CD4-positive, alpha-beta T cell treated with Interleukin-10 for 1 hour (primary cell): ENCODE data around the gene LAMTOR2.
"Not testable (repeated sequence)": the region's sequence is repeated elsewhere in the genome, so short reads cannot be mapped to it uniquely, and the experiment has no call there.

ENCODE experiments used
- DNase-seq: peaks from one replicate; pipeline ENCODE4 v3.0.0-alpha.2; 2020

Gene LAMTOR2

DNA sequence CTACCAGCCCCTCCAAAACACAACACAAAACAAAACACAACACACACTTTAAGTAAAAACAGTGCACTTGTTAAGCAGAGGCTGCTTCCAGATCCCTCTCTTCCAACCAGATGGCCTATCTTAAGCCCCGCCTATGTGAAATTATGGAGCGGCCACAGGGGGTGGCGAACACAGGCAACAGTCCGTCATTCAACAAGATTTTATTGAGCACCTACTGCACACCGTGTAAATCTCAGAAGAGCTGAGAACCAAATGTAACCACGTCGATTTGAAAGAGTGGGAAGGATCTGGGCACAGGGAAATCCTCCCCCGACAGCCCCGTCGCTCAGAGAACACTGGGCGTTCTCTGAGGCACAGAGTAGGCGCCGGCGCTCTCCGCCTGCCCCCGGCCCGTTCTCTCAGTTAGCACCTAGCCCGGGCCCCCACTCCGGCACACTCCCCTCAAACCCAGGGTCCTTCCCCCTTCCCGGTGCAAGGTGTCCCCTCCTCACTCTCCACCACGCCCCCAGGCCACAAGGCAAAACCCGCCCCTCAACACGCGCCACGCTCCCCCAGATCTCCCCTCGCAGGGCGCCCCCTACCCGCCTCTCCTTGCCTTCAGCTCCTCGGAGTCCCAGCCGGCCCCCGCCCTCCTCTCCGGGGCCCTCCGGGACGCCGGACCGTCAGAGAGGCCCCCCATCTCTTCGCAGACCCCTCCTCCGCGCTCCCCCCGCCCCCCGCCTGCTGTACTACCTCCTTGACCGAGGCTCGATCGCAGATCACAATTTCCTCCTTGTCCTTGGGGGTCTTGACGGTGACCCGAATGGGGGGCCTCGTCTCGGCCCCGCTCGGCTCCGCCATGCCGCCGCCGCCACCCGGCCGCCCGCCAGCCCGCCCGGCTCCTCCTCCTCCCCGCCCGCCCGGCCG lies 1.5 kb upstream of the LAMTOR2 start:
- peak; percentile 71 for DNase-seq

DNA sequence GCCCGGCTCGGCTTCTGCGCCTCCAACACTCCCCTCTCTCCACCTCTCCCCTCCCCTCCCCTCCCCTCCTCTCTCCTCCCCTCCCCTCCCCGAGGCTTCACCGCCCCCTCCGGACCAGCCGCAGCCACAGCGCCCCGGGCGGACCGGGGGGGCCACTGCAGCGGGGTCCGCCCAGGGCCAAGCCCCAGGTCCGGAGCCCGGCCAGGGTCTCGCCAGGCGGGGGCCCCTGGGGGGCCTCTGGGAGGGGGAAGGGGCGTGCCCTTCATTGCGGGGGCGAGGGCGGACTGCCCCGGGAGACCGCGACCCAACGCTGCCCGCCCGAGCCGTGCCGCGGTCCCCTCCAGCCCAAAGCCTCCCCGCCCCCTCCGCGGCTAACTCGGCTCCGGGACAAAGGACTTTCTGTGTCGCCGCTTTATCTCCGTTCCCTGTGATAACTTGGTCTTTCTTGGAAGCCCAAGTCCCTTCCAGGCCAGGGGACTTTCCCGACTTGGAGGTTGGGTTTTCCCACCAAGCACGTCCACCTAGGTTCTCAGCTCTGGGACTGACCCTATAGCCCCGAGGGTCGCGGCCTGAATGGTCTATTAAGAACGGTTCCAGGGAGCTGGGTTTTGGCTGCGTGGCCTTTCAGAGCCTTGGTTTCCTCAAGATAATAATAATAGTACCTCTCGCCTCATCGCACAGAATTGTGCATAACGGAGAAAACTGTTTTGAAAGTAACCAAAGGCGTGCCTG lies 648 bp upstream of the LAMTOR2 start, which contains the start of gene UBQLN4:
Gene UBQLN4 (minus strand): TSS at position 31 of the 732 bp plus-strand sequence. CDS start 97 bp downstream, outside the sequence.
- peak; percentile 89 for DNase-seq

DNA sequence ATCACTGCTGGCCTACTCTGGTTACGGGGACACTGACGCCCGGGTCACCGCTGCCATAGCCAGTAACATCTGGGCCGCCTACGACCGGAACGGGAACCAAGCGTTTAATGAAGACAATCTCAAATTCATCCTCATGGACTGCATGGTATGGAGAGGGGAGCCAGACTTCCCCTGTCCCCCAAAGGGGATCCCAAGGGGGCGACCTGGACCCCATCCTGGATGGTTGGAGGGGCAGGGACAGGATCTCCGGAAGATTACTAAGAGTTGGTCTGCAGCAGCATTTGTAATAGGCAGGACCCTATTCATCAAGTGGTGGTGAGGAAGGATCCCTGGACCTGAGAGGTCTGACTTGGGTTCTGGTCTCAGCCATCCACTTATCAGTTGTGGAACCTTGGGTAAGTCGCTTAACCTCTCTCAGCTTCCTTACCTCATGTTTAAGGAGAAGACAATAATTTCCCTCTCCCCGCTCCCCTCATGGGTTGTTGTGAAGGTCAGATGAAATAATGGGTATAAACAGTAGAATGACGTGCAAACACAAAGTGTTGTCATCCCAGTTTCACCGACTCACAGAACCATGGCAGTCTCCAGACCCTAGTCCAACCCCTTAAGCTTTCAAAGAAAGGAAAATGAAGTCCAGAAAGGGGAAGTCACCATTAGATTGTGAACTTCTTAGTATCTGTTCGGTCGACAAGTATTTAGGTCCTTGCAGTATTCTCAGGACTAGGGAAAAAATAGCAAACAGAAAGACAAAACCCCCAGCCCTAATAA lies 883 bp downstream of the LAMTOR2 start:
- DNase-seq: no peak

DNA sequence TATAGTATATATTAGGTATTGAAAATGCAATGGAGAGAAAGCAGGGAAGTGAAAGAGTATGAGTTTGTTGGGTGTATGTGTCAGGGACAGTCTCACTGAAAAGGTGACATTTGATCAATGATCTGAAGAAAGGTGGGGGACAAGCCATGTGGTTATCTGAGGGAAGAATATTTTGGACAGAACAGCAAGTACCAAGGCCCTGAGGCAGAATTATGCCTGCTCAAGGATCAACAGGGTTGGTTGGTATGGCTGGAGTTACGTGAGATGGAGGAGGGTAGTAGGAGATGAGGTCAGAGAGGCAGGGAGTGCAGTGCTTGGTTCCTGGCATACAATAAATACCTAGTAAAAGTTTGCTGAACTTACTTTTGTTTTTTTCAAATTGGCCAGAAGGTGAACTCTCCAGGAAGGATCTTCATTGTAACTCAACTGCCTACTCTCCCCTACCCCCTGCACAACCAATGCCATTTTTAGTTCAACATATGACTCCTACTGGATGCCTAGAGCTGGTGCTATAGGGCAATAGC lies 1.8 kb downstream of the LAMTOR2 start:
- DNase-seq: no peak

DNA sequence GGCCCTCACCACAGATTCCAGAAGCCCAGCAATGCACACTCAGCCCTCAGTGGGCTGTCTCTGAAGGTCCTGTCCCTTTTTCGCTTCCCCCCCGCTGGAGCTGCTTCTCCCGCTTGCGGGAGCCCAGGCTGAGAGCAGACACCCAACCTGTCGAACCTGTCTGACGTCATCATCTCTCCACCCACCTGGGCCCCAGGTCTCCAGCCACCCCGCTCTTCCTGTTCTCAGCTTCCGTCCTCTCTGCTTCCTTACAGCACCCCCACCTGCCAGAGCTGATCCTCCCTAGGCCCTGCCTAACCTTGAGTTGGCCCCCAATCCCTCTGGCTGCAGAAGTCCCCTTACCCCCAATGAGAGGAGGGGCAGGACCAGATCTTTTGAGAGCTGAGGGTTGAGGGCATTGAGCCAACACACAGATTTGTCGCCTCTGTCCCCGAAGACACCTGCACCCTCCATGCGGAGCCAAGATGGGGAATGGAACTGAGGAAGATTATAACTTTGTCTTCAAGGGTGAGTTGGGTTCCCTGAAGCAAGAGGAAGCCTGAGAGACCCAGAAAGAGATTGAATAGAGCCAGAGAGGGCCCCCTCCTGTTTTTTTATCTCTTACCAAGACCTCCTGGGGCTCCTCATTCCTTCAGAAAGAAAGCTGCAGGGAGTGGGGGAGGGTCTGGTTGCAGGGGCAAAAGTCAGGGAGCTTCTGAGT lies 6.5 kb downstream of the LAMTOR2 start, which contains the start of gene RAB25:
Gene RAB25 (plus strand): TSS at position 224 of the 700 bp plus-strand sequence. CDS start 241 bp downstream, at position 465.
- DNase-seq: no peak

DNA sequence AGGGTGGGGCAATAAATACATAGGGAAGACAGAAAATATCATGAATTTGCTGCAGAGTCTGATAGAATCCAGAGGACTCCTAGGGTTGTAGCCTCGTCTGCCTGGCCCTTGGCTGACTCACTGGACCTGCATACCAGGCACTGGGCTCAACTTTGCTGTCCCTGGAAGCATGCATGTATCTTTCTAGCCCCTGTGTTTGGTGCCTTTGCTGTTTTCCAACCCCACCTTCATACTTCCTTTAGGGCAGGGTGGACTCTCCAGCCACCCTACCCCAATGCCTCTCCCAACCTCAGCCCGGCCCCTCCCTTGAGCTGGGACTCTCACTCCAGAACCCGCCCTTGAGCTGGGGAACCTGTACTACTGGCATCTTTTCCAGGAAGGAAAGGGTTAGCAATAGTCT lies 7.6 kb downstream of the LAMTOR2 start:
- no peak for DNase-seq

DNA sequence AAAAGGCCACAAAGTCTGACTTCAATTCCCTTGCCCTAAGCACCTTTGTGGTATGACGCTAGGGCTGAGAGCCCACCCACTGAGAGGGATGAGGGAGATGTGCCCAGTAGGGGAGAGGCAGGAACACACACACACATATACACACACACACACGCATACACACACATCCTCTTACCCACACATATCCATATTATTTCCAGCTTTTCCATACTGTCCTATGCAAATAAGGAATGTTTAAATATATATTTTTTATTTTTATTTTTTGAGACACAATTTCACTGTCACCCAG lies 9.4 kb downstream of the LAMTOR2 start:
- DNase-seq: no peak

DNA sequence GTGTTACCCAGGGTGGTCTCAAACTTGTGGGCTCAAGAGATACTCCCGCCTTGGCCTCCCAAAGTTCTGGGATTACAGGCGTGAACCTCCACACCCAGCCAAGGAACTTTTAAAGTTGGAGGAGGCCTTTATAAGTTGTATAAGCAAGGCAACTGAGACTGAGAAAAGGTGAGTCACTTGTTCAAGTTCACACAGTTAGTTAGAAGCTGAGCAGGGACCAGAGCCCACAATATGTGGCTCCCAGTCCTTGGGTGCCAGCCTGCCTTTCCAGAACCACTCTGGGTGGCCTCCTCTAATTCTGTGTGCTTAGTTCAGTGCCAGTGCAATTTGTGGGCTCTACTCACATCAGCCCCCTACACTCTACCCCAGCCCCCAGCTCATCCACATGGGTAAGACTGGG lies 10.0 kb downstream of the LAMTOR2 start:
- DNase-seq: no peak

DNA sequence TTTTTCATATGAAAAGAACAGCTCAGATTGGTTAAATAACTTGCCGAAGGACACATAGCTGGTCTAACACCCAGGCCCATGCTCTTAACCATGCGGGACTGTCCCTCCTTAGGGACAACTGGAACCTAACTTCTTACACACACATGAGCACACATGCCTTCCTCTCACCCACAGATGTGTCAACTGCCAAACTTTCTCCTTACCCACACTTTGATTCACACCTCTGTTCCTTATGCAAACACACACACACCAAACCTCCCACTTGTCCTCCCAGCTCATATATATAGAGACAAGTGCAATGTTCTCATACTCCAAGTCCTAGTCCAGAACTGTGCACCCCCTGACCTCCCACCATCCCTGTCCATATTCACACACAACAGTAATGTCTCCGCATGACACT lies 10.6 kb downstream of the LAMTOR2 start:
- DNase-seq: no peak

DNA sequence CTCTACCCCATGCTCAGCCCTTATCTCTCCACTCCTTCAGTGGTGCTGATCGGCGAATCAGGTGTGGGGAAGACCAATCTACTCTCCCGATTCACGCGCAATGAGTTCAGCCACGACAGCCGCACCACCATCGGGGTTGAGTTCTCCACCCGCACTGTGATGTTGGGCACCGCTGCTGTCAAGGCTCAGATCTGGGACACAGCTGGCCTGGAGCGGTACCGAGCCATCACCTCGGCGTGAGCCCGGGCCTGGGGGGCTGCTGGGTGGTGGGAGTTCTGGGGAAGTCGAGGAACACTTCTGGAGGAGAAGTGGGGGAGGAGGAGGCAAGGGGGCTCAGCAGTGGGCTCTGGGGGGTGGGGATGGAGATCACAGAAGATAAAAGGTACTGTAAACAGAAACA lies 11.3 kb downstream of the LAMTOR2 start:
- no peak for DNase-seq

DNA sequence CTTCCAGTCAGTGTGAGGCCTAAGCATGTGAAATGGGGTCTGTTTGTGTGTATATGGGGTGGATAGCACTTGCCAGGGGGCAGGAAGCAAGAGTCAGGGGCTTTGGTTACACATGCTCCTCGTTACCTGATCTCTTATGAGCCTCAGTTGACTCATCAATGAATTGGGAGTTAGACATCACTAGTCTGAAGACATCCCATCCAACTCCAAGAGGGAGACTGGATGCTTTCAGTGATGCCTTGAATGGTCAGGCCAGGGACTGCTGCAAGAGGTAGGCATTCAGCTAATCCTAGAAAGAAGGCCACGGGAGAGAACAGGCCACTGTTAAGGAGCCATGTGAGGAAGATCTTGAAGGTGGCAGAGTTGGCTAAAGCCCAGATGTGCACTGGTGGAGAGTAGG lies 12.7 kb downstream of the LAMTOR2 start:
- no peak for DNase-seq

DNA sequence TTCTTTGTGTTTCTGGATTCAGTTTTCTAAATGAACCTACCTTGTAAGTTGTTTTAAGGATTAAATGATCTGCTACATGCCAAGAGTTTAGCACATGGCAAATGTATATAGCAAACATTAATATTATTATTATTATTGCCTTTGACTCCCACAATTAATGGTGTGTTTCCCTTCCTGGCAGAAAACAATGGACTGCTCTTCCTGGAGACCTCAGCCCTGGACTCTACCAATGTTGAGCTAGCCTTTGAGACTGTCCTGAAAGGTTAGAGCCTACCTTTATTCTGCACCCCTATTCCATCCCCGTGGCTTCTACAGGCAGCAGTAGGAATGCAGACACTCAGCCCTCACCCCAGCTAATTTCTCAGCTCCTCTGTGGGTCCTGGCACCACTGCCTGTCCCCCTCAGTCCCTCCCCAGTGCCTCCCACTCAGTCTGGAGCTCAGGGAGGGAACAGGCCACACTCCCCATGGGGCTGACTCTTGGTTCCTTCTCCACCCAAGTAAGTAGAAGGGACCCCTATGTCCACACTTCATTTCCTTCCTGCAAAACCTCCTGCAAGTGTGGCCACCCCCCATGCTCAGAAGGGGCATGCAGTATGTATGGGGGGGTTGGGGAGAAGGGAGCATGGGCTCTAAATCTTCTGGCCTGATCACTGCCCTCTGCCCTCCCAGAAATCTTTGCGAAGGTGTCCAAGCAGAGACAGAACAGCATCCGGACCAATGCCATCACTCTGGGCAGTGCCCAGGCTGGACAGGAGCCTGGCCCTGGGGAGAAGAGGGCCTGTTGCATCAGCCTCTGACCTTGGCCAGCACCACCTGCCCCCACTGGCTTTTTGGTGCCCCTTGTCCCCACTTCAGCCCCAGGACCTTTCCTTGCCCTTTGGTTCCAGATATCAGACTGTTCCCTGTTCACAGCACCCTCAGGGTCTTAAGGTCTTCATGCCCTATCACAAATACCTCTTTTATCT lies 15.2 kb downstream of the LAMTOR2 start:
- no peak for DNase-seq

DNA sequence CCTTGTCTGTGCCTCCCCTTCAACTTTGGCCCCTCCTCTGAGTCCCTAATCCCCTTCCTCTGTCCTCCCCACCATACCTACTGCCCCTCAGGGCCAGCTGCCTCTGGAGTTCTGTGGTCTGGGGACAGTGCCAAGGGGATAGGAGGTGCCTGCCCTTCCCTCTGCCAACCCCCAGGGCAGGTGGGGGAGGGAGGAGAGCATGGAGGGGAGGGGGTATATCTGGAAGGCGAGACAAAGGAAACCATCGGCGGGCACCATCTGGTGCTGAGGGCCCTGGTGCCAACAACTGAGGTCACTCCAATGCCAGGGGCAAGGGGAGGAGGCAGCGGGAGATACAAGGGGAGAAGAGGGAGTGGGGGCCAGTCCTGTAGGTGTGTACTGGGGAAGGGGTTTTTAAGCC lies 16.0 kb downstream of the LAMTOR2 start:
- no peak for DNase-seq

DNA sequence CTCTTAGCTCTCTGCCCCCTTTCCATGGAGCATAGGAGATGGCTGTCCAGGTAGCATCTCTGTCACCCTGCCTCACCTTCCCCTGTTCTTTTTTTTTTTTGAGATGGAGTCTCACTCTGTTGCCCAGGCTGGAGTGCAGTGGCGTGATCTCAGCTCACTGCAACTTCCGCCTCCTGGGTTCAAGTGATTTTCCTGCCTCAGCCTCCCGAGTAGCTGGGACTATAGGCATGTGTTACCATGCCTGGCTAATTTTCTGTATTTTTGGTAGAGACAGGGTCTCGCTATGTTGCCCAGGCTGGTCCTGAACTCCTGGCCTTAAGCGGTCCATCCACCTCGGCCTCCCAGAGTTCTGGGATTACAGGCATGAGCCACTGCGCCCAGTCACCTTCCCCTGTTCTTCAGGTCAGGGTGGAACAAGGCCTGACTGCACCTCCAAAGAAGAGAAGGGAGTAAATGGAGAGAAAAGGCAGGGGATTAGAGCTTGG lies 16.8 kb downstream of the LAMTOR2 start:
- DNase-seq: not testable (repeated sequence)

DNA sequence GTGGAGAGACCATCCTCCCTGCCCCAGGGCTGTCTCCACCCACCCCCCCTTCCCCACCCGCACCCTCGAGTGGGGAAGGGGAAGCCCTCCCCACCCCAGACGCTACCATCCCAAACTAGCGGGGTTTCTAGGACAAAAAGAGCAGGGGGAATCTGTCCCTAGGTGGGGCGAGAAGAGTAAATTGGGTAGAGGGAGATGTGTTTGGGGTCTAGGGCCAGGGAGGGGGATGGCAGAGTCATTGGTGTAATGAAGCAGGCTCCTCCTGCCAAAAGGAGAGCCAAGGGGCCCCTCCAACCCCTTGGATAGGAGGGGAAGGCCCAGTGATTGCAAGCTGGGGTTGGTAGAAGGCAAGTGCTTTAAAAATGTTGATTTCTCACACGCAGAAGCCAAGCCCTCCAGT lies 17.7 kb downstream of the LAMTOR2 start:
- no peak for DNase-seq

DNA sequence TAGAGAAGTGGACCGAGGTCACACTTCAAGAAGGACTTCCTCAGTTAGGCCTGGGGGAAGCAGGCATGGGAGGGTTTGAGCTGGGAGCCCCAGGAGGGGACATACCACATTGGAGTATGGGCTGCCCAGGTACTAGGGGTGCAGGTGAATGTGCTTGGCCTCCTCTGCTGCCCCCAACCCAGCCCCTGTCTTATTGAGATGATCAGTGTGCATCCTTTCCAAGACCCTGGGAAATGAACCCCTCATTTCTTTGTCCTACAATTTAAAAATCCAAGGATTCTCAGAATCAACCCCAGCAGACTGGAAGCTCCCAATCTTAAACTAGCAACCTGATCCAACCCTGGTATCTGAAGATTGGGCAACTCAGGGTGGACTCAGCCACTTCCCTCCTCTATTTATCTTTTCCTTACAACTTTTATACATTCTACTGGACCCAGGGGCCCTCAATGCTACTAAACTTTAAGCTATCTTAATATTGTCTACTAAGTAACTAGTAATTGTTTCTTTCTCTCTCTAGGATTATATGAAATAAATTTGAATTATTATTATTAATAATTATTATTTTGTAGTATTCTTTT lies 18.6 kb downstream of the LAMTOR2 start:
- DNase-seq: no peak

DNA sequence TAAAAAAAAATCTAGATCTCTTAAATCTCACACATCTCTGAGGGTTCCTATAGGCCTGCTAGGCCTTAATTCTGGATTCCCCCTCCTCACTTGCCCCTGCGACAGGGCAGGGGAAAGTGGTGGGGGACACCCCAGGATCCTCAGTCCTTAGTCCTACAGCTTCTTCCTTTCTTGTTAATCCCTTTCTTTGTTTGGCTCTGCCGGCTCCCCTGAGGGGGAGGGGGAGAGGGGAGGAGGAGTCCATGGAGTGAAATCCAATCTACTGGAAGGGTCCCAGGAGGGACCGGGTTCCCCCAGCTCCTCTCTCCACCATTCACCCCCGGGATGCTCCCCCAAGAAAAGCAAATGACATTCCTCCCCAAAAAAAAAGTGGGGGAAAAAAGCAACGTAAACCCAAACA lies 19.2 kb downstream of the LAMTOR2 start:
- DNase-seq: no peak

DNA sequence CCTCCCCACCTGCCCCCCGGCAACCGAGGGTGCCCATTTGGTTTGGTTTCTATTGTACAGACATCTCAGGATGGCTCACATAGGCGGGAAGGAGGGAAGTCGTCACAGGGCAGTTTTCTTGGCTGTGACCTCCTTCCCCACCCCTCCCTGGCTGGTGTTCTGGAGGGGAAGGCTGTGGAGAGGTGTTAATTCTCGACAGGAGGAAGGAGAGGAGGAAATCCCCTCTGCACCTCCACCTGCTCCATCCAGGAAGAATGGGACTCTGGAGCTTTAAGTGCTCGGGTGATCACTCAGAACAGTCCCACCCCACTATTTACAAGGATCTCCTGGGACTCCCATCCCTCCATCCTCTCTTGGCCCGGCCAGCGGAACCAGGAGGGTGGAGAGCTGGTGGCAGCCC lies 20.1 kb downstream of the LAMTOR2 start:
- no peak for DNase-seq

DNA sequence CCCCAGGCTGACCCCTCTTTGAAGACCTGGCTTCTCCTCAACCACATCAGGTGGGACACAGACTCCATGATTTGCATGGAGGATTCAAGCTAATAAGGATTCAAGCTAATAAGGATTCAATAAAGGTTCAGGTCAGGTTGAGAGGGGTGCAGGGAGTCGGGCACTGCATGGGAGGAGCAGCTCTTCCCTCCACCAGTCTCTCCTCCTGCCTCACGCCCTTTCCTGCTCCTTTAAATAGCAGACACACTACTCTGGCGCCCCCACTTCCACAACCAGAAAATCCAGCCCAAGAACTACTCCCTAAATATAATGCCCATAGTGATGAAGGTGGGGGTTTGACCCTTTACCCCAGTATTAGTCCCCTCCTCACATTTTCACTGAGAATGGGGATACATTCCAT lies 20.6 kb downstream of the LAMTOR2 start:
- no peak for DNase-seq

DNA sequence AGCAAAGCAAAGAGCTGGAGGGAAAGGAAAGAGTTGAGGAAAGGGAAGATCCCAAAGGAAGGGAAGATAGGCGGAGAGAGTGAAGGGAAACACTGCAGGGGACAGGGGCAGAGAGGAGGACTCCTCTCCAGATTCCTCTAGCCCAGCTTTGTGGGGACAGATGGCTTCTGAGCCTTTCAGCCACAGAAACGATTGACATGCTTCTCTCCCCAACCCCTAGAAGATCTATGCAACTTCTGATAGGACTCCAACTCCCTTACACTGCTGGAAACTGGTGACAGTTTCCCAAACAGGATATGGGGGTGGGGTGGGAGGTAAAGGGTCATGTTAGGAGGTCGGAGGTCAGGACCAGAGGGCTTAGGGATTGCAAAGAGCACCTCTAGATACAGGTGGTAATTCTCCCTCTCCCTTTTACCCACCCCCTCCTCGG lies 21.2 kb downstream of the LAMTOR2 start:
- DNase-seq: no peak
